ENCODE results near the gene PNMA6E. TPM values are rescaled to one million over a fixed set of nuclear protein-coding genes. Genes with fewer than 3 reads are reported as not detected.
A peak's percentile ranks its signal among the peaks of the same experiment; 100 is the strongest.

Gene PNMA6E
- not detected for total RNA-seq

DNA sequence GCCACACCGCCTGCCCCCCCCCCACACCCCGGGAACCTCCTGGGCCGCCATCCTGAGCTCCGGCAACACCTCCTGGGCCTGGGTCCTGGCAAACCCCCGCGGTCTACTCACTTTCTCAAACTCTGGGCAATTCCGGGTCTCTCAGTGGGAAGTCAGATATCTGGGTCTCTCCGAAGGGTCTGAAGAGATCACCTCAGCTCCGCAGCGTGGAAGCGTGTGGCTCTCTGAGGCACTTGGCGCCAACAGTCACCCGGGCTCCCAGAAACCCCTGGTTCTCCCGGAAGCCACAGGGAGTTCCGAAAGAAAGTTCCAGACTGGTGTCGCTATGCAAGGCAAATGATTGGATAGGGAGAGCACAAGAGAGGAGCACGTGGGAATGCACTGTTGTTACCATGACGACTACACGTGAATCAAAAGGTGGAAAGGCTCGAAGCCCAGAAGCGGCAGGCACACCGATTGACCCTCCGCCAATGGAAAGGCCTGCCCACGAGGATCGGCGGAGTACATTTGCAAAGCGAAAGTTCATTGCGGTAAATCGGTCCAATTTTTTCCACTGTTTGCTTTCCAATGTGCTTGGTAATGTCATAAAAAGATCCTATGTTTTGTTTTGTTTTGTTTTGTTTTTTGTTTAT is at the start of gene PNMA6E:
PNMA6E (minus strand) TSS at position 218 of the 632 bp plus-strand sequence. CDS start 2,501 bp downstream, outside the sequence.
- no peaks in the 10 kb centered on the region for H3K36me3 Mint-ChIP-seq (ENCODE audit: low read depth)
- H3K9me3 Mint-ChIP-seq = no peaks in the 10 kb centered on the region

DNA sequence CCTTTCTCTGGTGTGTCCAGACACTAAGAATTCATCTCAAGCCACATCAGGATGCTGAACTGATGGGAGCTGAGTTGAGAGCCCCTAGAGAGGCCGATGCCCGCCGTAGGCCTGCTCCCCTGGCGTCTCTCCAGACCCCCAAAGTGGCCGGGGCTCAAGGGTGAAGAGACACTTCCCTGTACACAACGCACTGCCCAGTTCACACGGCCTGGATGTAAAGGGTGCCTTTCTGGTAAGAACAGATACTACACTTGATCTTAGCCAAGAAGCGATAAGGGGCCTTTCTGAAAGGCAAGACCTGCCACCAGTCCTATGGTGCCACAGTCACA is 49.8 kb upstream of the PNMA6E start:
- no peak overlapping the region for H3K27ac Mint-ChIP-seq
- ChIA-PET CTCF (no interaction called here), POLR2A (no interaction called here)

More for the DNA sequence above, at the start of gene PNMA6E:
- Mint-ChIP-seq H3K4me3 (no peak within 1 kb of the TSS), H3K27me3 (peaks cover 11% of the 10 kb centered on the region), H3K27ac (no peak within 1 kb of the TSS), H3K4me1 (peaks cover 1% of the 10 kb centered on the region)
- CTCF ChIA-PET = no interaction called here
- DNase-seq = no peak
- POLR2A ChIA-PET = no interaction called here

DNA sequence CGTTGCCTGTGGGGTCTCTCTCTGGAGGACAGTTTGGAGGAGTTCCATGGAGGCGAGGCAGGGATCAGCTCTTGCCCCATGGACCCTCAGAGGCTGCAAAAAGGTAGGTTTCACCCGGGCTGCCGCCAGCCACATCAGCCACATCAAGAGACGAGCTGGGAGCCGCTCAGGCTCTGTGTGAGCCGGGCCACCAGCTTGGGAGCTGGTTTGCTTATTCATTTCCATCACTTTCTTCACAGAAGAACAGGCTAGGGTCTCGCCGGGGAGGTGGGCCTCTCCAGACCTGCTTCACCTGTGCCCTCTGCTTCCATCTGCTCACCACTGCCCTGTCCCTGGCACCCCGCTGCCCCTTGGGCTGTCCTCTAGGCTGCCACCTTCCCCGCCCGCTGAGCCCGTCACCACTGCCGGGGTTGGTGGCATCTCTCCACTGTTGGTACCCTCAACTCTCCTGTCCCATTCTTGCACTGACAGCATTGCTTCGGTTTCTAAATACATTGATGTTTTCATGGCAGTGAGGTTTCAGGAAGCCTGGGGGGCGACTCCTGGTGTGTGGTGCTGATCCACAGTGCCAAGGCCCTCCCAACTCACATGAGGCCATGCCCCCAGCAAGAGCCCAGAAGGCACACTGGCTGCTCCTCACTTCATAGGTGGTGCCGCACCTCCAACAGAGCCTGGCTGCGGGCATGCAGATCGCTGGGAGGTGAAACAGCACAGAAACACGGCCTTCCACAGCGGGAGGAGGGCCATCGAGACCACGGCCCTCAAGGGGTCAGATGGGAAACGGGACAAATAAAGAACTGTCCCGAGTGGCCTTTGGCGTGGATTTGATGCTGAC is 49.2 kb upstream of the PNMA6E start:
- H3K4me1 Mint-ChIP-seq = no peaks in the 10 kb centered on the region
- H3K4me3 Mint-ChIP-seq = no peak overlapping the region
- ChIA-PET CTCF (no interaction called here), POLR2A (interaction anchor here (1.4 kb wide), 1 partner anchor 8 kb away, joined by 4 read pairs; no protein-coding TSS in a partner anchor)
- H3K27ac Mint-ChIP-seq = no peak overlapping the region
- no peak for DNase-seq
- no peaks in the 10 kb centered on the region for H3K9me3 Mint-ChIP-seq
- H3K27me3 Mint-ChIP-seq = no peaks in the 10 kb centered on the region
- no peaks in the 10 kb centered on the region for H3K36me3 Mint-ChIP-seq (ENCODE audit: low read depth)

More for the DNA sequence above, 49.8 kb upstream of the PNMA6E start:
- H3K4me3 Mint-ChIP-seq = no peak overlapping the region
- H3K27me3 Mint-ChIP-seq = no peaks in the 10 kb centered on the region
- no peaks in the 10 kb centered on the region for H3K36me3 Mint-ChIP-seq (ENCODE audit: low read depth)
- DNase-seq = no peak
- no peaks in the 10 kb centered on the region for H3K4me1 Mint-ChIP-seq
- H3K9me3 Mint-ChIP-seq = no peaks in the 10 kb centered on the region

DNA sequence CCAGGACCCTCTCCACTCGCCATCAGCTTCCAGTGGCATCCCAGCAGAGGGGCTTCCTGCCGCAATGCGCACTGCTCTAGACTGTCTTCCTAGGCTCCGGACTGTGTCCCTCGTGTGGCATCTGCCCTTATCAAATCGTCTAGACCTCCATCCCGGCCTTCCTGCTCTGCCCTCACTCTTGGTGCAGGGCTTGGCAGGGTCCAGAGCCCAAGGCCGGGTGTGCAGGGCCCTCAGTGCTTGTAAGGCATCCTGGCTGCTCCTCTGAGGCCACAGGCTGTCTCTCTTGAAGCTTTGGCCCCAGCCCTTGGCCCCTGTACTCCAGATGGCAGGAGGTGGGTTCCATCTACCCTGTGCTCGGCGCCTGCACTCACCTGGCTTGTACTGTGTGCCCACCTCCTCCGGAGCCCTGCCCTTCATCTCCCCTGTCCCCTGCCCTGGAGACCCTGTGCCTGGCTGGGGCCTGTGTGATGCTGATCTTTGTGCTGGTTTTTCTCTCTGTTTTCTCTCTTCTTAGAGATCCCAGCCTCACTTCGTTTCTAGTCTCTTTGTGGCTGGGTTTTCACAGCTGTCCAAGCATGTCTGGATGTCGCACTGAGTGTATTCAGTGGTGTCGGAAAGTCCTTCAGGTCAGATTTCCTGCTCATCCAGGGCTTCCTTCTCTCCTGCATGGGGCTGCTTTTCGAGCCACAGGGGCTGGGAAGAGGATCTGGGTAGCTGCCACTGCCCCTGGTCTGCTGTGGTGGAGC is 48.4 kb upstream of the PNMA6E start:
- H3K4me1 Mint-ChIP-seq = no peaks in the 10 kb centered on the region
- H3K4me3 Mint-ChIP-seq = no peak overlapping the region
- H3K9me3 Mint-ChIP-seq = no peaks in the 10 kb centered on the region
- H3K27ac Mint-ChIP-seq = no peak overlapping the region
- no peaks in the 10 kb centered on the region for H3K27me3 Mint-ChIP-seq
- no peak for DNase-seq
- ChIA-PET POLR2A (interaction anchor here (1.4 kb wide), 1 partner anchor 8 kb away, joined by 4 read pairs; no protein-coding TSS in a partner anchor), CTCF (no interaction called here)
- no peaks in the 10 kb centered on the region for H3K36me3 Mint-ChIP-seq (ENCODE audit: low read depth)

DNA sequence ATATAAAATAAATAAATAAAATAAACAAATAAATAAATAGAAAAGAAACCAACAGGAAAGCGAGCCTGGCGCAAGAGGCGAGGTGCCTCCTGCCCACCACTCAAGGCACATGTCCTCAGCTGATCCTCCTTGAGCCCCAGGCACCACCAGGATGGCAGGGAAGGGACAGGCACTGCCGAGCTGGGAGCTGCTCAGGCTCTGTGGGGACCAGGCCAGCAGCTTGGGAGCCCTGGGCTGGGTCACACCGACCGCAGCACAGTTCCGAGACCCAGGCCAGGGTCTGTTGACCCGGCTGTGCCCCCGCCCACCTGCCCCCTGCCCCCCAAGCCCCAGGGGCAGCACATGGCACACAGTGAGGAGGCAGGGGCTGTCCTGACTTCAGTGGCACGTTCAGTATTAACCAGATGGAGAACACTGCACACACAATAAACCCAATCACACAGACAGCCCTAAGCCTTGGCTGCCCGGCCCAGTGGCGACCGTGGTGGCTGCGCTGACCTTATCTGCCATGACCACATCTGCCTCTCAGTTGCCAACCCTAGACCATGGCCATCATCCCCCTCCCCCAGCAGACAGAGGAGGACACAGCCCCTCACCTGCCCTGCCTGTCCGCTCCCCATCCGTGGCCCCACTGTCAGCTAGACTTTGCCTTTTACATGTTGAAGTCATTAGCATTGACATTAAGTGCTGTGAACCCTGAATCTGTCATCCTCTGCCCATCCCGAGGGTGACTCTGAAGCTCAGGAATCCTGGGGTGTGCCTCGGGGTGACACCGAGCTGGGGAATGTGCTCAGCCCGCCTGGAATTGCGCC is 47.6 kb upstream of the PNMA6E start:
- DNase-seq = no peak
- POLR2A ChIA-PET = interaction anchor here (1.4 kb wide), 1 partner anchor 9 kb away, joined by 4 read pairs; no protein-coding TSS in a partner anchor
- H3K27me3 Mint-ChIP-seq = no peaks in the 10 kb centered on the region
- CTCF ChIA-PET = no interaction called here
- no peaks in the 10 kb centered on the region for H3K4me1 Mint-ChIP-seq
- H3K36me3 Mint-ChIP-seq (ENCODE audit: low read depth) = no peaks in the 10 kb centered on the region
- no peak overlapping the region for H3K27ac Mint-ChIP-seq
- no peak overlapping the region for H3K4me3 Mint-ChIP-seq
- no peaks in the 10 kb centered on the region for H3K9me3 Mint-ChIP-seq

DNA sequence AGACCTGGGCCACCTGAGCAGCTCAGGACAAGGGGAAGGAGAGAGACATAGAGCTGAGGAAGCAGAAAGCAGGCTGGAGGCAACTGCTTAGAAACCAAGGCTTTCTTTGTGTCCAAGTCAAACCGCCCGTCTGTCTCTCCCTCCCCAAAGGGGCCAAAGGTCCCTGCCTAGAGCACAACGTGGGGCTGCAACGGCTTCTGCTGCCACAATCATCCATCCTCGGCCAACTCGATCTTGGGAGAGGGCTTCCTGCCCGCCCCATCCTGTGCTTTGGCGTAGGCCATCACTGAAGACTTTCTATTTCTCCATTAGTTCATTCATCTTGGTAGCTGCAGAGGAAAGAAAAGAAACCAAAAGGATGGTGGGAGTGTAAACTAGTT is 46.4 kb upstream of the PNMA6E start:
- Mint-ChIP-seq H3K27me3 (no peaks in the 10 kb centered on the region), H3K27ac (peak overlapping the region; percentile 36), H3K9me3 (no peaks in the 10 kb centered on the region), H3K4me3 (no peak overlapping the region), H3K36me3 (ENCODE audit: low read depth) (no peaks in the 10 kb centered on the region), H3K4me1 (no peaks in the 10 kb centered on the region)
- CTCF ChIA-PET = no interaction called here
- POLR2A ChIA-PET = no interaction called here
- DNase-seq = no peak

DNA sequence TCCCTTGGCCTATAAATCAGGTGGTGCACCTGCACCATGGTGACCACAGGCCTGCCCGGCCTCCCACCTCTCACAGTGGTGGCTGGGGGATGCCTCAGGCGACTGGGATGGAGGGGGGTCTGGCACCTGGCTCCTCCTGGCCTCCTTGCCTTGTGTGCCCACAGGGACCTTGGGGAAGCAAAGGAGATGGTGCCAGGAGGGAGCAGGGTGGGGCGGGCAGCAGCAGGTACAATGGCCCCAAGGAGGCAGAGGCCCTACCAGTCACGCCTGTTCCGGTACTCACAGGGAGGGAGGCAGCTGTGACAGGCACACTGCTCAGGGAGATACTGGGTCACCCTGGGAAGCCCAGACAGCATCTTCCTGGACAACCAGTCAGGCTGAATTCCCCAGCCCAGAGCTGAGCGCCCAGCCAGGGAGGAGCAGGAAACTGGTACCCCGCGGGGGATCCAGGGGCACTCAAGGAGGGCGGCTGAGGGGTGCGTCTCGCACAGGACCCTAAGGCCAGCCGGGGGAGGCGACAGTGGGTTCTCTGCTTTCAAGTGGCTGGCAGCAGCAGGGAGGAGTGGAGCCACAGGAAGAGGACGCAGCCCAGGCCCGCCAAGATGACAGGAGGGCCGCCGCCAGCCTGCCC is 45.9 kb upstream of the PNMA6E start:
- Mint-ChIP-seq H3K4me1 (no peaks in the 10 kb centered on the region), H3K36me3 (ENCODE audit: low read depth) (no peaks in the 10 kb centered on the region), H3K27me3 (no peaks in the 10 kb centered on the region), H3K4me3 (no peak overlapping the region), H3K27ac (no peak overlapping the region), H3K9me3 (no peaks in the 10 kb centered on the region)
- CTCF ChIA-PET = no interaction called here
- POLR2A ChIA-PET = no interaction called here
- DNase-seq = no peak

DNA sequence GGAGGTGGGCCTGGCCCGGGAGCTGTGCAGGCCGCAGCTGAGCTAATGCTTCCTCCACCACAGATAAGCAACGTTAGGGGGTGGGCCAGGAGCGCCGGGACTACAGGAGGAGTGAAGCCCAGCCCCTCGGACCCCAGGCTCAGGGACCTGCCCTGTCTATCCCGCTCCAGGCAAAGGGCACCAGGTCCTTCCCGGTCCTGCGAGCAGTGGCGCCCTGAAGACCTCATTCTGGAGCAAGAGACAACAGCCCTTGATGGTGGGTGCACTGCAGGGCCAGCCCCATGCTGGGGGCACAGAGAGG is 45.4 kb upstream of the PNMA6E start:
- ChIA-PET POLR2A (no interaction called here), CTCF (no interaction called here)
- no peak overlapping the region for H3K4me3 Mint-ChIP-seq
- DNase-seq = no peak
- H3K9me3 Mint-ChIP-seq = no peaks in the 10 kb centered on the region
- H3K27me3 Mint-ChIP-seq = no peaks in the 10 kb centered on the region
- H3K36me3 Mint-ChIP-seq (ENCODE audit: low read depth) = no peaks in the 10 kb centered on the region
- H3K27ac Mint-ChIP-seq = no peak overlapping the region
- no peaks in the 10 kb centered on the region for H3K4me1 Mint-ChIP-seq

DNA sequence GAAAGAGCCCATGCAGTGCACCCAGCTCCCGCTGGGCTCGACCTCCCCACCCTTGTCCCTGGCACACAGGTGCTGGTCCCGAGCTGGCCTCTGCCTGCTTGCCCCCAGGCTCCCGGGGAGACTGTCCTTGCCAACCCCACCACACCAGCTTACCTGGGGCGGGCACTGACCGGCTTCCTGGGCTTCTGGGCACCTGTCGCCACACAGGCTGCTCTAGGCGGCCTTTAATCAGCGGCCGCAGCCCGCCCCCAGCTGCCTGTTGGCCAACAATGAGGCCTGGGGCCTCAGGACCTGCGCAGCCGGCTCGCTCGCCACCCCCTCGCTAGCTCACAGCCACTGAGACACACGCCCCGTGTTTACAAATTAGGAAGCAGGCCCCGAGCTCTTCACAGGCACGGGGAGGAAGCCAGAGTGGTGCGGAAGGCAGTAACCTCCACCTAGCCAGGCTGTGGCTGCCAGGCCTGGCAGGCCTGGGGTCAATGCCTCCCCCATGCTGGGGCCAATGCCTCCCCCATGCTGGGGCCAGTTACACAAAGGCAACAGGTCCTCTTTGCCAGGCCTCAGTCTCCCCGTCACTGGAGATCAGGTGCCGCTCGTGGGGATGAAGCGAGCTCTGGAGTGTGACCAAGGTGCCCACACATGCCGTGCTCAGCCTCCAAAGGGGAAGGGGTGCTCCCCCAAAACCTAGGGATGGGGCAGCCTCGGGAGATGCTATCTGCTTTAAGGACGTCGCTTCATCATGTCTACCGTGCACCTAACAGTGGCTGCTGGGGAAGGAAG is 44.9 kb upstream of the PNMA6E start, which contains the start of gene TREX2:
TREX2 (minus strand) TSS at position 201 of the 780 bp plus-strand sequence. CDS start 626 bp downstream, outside the sequence.
- CTCF ChIA-PET = interaction anchor here (0.9 kb wide), 1 partner anchor 15 kb away, joined by 3 read pairs; no protein-coding TSS in a partner anchor

DNA sequence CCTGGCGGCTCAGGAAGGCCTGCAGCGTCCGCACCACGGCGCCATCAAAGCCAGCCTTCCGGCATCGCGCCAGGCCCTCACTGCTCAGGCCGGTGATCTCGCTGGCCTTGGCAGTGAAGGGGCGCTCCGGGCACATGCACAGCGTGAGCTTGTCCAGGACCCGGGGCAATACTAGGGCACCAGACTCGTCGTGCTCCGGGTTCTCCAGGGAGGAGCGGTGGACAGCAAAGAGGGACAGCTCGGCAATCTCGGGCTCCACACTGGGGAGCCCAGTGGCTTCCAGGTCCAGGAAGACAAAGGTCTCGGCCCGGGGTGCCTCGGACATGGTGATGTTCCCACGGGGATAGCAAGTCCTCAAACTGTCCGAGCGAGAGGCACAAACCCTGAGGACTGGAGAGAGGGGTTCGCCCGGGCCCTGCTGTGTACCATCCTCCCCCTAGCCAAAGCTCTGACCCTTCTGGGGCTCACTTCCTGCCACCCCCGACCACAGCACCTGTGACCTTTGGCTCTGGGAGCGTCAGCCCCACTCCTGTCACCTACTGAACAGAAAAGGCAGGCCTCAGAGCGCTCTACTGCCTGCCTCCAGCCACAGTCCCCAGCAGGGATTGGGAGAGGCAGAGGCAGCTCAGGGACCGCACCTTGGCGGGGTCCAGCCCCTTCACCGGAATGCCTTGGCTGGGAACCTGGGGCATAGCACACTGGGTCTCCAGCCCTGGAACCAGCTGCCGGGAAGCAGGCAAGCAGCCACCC is 44.1 kb upstream of the PNMA6E start:
- DNase-seq = no peak
- H3K27ac Mint-ChIP-seq = no peak overlapping the region
- no peaks in the 10 kb centered on the region for H3K9me3 Mint-ChIP-seq
- no peaks in the 10 kb centered on the region for H3K27me3 Mint-ChIP-seq
- no peaks in the 10 kb centered on the region for H3K4me1 Mint-ChIP-seq
- no peak overlapping the region for H3K4me3 Mint-ChIP-seq
- no peaks in the 10 kb centered on the region for H3K36me3 Mint-ChIP-seq (ENCODE audit: low read depth)
- ChIA-PET POLR2A (no interaction called here), CTCF (interaction anchor here (0.9 kb wide), 1 partner anchor 16 kb away, joined by 3 read pairs; no protein-coding TSS in a partner anchor)

More for the DNA sequence above, 44.9 kb upstream of the PNMA6E start, which contains the start of gene TREX2:
- H3K9me3 Mint-ChIP-seq = no peaks in the 10 kb centered on the region
- H3K4me3 Mint-ChIP-seq = no peak within 1 kb of the TSS
- POLR2A ChIA-PET = no interaction called here
- H3K4me1 Mint-ChIP-seq = no peaks in the 10 kb centered on the region
- DNase-seq = no peak
- no peaks in the 10 kb centered on the region for H3K27me3 Mint-ChIP-seq
- no peaks in the 10 kb centered on the region for H3K36me3 Mint-ChIP-seq (ENCODE audit: low read depth)
- no peak within 1 kb of the TSS for H3K27ac Mint-ChIP-seq

DNA sequence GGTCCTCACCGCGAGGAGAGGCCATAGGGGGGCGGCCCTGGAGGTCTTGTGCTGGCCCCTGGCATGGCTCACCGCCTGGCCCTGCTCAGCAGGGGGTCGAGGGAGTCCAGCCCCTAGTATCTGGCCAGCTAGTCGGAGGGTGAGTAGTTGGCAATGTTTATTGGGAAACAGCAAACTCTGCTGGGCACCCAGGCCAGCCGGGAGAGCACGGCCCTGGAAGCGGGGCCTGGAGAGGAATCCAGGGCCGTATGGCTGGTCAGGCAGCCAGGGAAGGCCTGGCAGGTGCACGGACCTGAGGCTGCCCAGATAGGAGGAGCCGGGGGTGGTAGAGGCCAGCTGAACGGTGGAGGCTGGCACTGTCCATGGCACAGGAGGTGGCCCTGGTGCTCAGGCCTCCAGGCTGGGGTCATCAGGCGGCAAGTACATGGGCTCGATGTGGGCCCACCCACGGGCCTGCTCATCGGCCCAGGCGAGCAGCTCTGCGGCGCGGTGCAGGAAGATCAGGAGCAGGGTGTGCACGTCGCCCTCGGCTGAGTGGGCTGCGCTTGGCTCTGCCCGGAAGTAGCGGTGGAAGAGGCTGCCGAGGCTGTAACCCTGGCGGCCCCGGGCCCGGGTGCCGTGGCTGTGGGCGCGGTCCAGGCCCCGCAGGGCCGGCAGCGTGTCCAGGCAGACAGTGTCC is 43.3 kb upstream of the PNMA6E start:
- Mint-ChIP-seq H3K27me3 (no peaks in the 10 kb centered on the region), H3K27ac (no peak overlapping the region), H3K4me1 (no peaks in the 10 kb centered on the region), H3K36me3 (ENCODE audit: low read depth) (no peaks in the 10 kb centered on the region), H3K4me3 (no peak overlapping the region), H3K9me3 (no peaks in the 10 kb centered on the region)
- ChIA-PET CTCF (interaction anchor here (0.5 kb wide), 1 partner anchor 17 kb away, joined by 5 read pairs; no protein-coding TSS in a partner anchor), POLR2A (no interaction called here)
- no peak for DNase-seq
